GM18505 (cell line): ENCODE results near the gene COPB2.
A peak's percentile ranks its signal among the peaks of the same experiment; 100 is the strongest.
"Not testable (repeated sequence)": the region's sequence is repeated elsewhere in the genome, so short reads cannot be mapped to it uniquely, and the experiment has no call there.

Source experiments
- ATAC-seq: cut with Tn5 transposase; IDR thresholded peaks from one replicate; pipeline ENCODE4 v1.9.1; 2021; ENCODE audit not compliant: unreplicated experiment
- POLR2A ChIP-seq: IDR thresholded peaks from 4 replicates; pipeline ENCODE4 v1.6.1; 2011; ENCODE audit warnings: borderline replicate concordance; ENCODE audit not compliant: insufficient read depth, insufficient read length; ENCODE audit errors: extremely low read depth

Gene COPB2

GRCh38 chr3:139355476-139355875 lies 34.0 kb downstream of the COPB2 start:
- no peak for TF ChIP-seq POLR2A
- ATAC-seq: no peak

DNA sequence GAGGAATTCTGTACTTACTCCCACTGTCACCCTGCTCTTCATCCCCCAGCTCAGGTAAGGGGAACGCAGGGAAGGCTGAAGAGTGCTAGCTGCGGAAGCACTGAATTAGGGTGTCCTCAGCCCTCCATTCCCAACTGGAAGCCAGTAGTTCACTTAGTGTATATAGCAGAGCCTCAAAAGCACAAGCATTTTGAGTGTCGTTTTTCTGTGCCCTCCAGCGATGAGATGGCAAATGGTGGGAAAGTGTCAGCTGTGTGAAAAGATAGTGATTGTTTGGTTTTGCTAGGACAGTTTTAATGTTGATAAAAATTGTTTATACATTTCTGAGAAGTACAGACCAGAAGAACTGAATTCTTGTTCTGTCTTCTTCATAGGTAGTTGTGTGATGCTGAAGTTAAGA lies 34.8 kb downstream of the COPB2 start:
- no peak for ATAC-seq
- TF ChIP-seq POLR2A: no peak

DNA sequence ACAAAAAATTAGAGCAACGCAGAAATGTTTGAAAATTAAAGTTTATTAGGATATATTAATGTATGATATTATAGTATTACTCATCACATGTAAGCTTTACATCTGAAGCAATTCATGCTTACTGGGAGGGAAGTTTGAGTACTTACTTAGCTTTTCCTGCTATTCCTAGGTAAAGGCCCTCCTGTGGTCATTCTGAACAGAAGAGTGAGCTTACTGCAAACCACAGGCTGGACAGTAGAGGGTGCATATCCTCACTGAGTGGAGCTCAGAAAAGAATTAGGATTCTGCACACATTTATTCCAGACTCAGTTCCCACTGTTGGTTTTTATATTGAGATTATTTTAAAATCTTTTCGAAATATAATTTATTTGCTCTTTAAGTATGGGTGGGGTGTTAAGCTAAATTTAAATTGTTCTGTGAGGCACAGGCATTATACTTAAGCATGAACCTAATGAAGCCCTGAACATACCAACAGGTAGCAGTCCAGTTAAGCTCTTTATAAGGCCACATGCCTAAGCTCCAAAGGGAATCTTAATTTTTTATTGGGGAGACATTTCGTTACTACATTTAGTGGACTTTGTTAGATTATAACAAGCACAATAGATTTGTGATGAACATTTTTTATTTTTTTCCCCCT lies 35.4 kb downstream of the COPB2 start:
- TF ChIP-seq POLR2A: no peak
- ATAC-seq: peak; percentile 46

DNA sequence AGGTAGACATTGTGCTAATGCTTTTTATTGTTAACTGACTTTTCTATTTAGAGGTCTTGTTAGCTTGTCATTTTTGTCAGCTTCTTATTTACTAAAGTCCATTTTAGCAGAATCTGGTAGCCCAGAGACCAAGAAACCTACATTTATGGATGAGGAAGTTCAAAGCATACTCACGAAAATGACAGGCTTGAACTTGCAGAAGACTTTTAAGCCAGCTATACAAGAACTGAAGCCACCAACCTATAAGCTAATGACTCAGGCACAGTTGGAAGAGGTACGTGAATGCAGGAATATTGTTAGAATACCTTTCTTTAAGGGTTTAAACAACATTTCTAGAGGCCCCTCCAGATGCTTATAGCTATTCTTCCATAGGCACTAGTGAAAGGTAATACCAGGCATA lies 42.7 kb downstream of the COPB2 start:
- no peak for TF ChIP-seq POLR2A

DNA sequence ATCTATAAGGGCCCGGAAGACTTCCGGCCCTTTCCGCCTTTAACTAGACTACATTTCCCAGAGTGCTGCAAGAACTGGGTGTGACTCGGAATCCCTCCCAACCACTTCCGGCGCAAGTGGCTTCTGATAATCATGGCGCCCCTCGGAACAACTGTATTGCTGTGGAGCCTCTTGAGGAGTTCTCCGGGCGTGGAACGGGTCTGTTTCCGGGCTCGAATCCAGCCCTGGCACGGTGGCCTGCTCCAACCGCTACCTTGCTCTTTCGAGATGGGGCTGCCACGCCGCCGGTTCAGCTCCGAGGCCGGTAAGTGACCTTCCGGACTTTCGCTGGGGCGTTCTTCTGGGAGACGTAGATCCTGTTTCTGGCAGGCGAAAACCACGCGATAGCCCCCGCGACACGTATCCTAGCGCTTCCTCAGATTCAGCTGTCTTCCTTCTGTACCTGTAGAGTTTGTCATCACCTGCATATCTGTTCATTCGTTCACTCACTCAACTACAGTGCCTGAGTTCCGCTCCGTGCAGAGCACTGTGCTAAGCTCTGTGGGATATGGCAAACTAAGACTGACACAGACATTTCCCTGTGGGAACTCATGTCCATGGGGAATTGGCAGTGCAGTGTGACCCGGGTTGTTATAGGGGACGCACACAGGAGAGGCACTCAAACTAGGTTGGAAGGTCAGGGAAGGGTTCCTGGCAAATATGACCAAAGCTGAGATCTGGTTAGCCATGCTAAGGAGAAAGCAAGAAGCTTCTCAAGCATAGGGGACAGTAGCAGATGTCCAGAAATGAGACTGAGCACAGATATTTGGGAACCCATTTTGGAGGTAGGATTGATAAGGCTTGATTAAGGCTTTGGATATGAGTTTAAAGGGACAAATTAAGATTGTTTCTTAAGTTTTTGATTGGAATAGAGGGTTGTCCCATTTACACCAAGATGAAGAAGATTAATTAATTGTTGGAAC lies 45.3 kb downstream of the COPB2 start, which contains the start of gene MRPS22:
MRPS22 (plus strand) TSS at position 126 of the 962 bp plus-strand sequence; CDS start at position 133, 7 bp downstream.
- peak; percentile 88 for TF ChIP-seq POLR2A
- ATAC-seq: peak; percentile 99

More for the DNA sequence above, 42.7 kb downstream of the COPB2 start:
- no peak for ATAC-seq

DNA sequence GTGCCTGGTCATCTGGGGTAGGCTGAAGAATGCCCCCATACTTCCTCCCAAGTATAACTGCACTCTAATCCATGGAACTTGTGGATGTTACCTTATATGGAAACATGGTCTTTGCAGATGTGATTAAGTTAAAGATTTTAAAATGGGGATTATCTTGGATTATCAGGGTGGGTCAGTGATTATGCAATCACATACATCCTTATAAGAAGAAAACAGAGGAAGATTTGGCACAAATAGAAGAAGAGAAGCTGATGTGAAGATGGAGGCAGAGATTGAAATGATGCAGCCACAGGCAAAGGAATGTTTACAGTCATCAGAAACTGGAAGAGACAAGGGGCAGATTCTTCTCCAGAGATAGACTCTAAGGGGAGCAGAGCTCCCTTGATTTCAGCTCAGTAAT lies 47.4 kb downstream of the COPB2 start:
- no peak for TF ChIP-seq POLR2A
- ATAC-seq: no peak

- TF ChIP-seq POLR2A: no peak
- ATAC-seq: no peak
These were observed 48.7 kb downstream of the COPB2 start for GRCh38 chr3:139340784-139341183.

- no peak for ATAC-seq
- no peak for TF ChIP-seq POLR2A
These were observed 50.1 kb downstream of the COPB2 start for GRCh38 chr3:139339219-139339906.

GRCh38 chr3:139338405-139338804 lies 51.0 kb downstream of the COPB2 start:
- ATAC-seq: no peak
- TF ChIP-seq POLR2A: no peak

- ATAC-seq: not testable (repeated sequence)
These were observed 54.8 kb downstream of the COPB2 start for GRCh38 chr3:139334675-139335074.

GRCh38 chr3:139332092-139332491 lies 57.4 kb downstream of the COPB2 start:
- no peak for TF ChIP-seq POLR2A
- ATAC-seq: no peak

- no peak for TF ChIP-seq POLR2A
- peak; percentile 87 for ATAC-seq
These were observed 60.0 kb downstream of the COPB2 start for GRCh38 chr3:139329364-139329850.

- ATAC-seq: no peak
- TF ChIP-seq POLR2A: no peak
These were observed 61.1 kb downstream of the COPB2 start for GRCh38 chr3:139328356-139328755.
